ENCODE measurements around the gene HS1BP3. TPM values are rescaled to one million over a fixed set of nuclear protein-coding genes. Genes with fewer than 3 reads are reported as not detected.

HS1BP3 gene
- total and polyA plus RNA-seq, 2 of the 13 experiments (the other 11 are each of a cell fraction or from before 2014, with no cell fraction given), result 15.2 to 22.0 TPM

GRCh38 chr2:20615466-20616241 is 35.2 kb downstream of the HS1BP3 start (continued):
- TF ChIP-seq KDM6A (CRISPR knock-in tag; IDR thresholded peaks at IDR 0.05; ENCODE audit: low read depth) (peak; percentile 77), ZNF800 (CRISPR knock-in tag; IDR thresholded peaks at IDR 0.05) (no peak), HDAC2 (CRISPR knock-in tag; IDR thresholded peaks at IDR 0.05) (peak; percentile 68; the same call in 1 of the 2 replicates), ZNF574 (CRISPR knock-in tag; IDR thresholded peaks at IDR 0.05) (no peak), SNAI1 (CRISPR knock-in tag; IDR thresholded peaks at IDR 0.05; ENCODE audit: borderline replicate concordance) (peak; percentile 33; the same call in 1 of the 2 replicates), ZNF724P (CRISPR knock-in tag; IDR thresholded peaks at IDR 0.05; ENCODE audit: borderline replicate concordance) (0 out of 2 replicates have a peak, but pooled peaks have one; percentile 70), HNF4G (IDR thresholded peaks at IDR 0.05; ENCODE audit: borderline replicate concordance, low read depth, low read length) (peak; percentile 67; the same call in 1 of the 2 replicates), HNF4G (CRISPR knock-in tag; IDR thresholded peaks at IDR 0.05; ENCODE audit: borderline replicate concordance, low read depth) (peak; percentile 55; the same call in 1 of the 2 replicates), RXRB (CRISPR knock-in tag; IDR thresholded peaks at IDR 0.05; ENCODE audit: borderline replicate concordance) (peak; percentile 78), ZNF280D (CRISPR knock-in tag; IDR thresholded peaks at IDR 0.05) (no peak), ELF3 (CRISPR knock-in tag; IDR thresholded peaks at IDR 0.05) (peak; percentile 42; the same call in 1 of the 2 replicates), GABPA (IDR thresholded peaks at IDR 0.05; ENCODE audit: low read depth, low read length) (no peak), GABPA (CRISPR knock-in tag; IDR thresholded peaks at IDR 0.05; ENCODE audit: low read depth) (no peak), THYN1 (CRISPR knock-in tag; IDR thresholded peaks at IDR 0.05; ENCODE audit: borderline replicate concordance, low read depth) (no peak), ZC3H13 (CRISPR knock-in tag; IDR thresholded peaks at IDR 0.05) (no peak), ZNF256 (CRISPR knock-in tag; conservative IDR thresholded peaks at IDR 0.05) (no peak), GATAD2A (CRISPR knock-in tag; IDR thresholded peaks at IDR 0.05) (peak; percentile 55), ZNF569 (CRISPR knock-in tag; IDR thresholded peaks at IDR 0.05; ENCODE audit: borderline replicate concordance) (no peak), PHF21A (CRISPR knock-in tag; IDR thresholded peaks at IDR 0.05) (peak; percentile 94), GTF2F1 (IDR thresholded peaks at IDR 0.05; ENCODE audit: low read length) (no peak), FOXA3 (CRISPR knock-in tag; IDR thresholded peaks at IDR 0.05) (peak; percentile 64), PAX8 (CRISPR knock-in tag; IDR thresholded peaks at IDR 0.05; ENCODE audit: borderline replicate concordance) (no peak), ZSCAN9 (CRISPR knock-in tag; IDR thresholded peaks at IDR 0.05; ENCODE audit: borderline replicate concordance) (0 out of 2 replicates have a peak, but pooled peaks have one; percentile 59), EZH2 (conservative IDR thresholded peaks at IDR 0.05; ENCODE audit: low read depth, low read length) (no peak)

Measured in HepG2 (cell line).